GM18870 (cell line): ENCODE results near the gene CHAMP1.
A peak's percentile ranks its signal among the peaks of the same experiment; 100 is the strongest.

Experiments
- ATAC-seq: cut with Tn5 transposase; IDR thresholded peaks from one replicate; pipeline ENCODE4 v1.9.1; 2021; ENCODE audit warnings: moderate library complexity; ENCODE audit not compliant: unreplicated experiment

Gene CHAMP1

GRCh38 chr13:114296902-114297301 is 17.4 kb upstream of the CHAMP1 start:
- no peak for ATAC-seq

GRCh38 chr13:114298866-114299265 is 15.4 kb upstream of the CHAMP1 start:
- ATAC-seq: no peak

- no peak for ATAC-seq
Observed at GRCh38 chr13:114299604-114300305, 14.5 kb upstream of the CHAMP1 start.

GRCh38 chr13:114303700-114304327 is 10.5 kb upstream of the CHAMP1 start:
- no peak for ATAC-seq

- ATAC-seq: no peak
Observed at GRCh38 chr13:114304346-114305034, 9.8 kb upstream of the CHAMP1 start.

- ATAC-seq: no peak
Observed at GRCh38 chr13:114309086-114309485, 5.2 kb upstream of the CHAMP1 start.

GRCh38 chr13:114309806-114310410 is 4.4 kb upstream of the CHAMP1 start:
- no peak for ATAC-seq

GRCh38 chr13:114310956-114311355 is 3.3 kb upstream of the CHAMP1 start:
- ATAC-seq: no peak

GRCh38 chr13:114311387-114311786 is 2.9 kb upstream of the CHAMP1 start:
- ATAC-seq: no peak

GRCh38 chr13:114311908-114312307 is 2.4 kb upstream of the CHAMP1 start:
- ATAC-seq: no peak

- ATAC-seq: peak; percentile 30
Observed at GRCh38 chr13:114313061-114313860, 1.0 kb upstream of the CHAMP1 start.

GRCh38 chr13:114315074-114315785 is 927 bp downstream of the CHAMP1 start:
- peak; percentile 18 for ATAC-seq

GRCh38 chr13:114318624-114319023 is 4.3 kb downstream of the CHAMP1 start:
- no peak for ATAC-seq

- no peak for ATAC-seq
Observed at GRCh38 chr13:114319441-114319913, 5.2 kb downstream of the CHAMP1 start.

- no peak for ATAC-seq
Observed at GRCh38 chr13:114320065-114320464, 5.8 kb downstream of the CHAMP1 start.

- ATAC-seq: no peak
Observed at GRCh38 chr13:114321256-114321655, 7.0 kb downstream of the CHAMP1 start.

GRCh38 chr13:114323349-114323748 is 9.0 kb downstream of the CHAMP1 start:
- ATAC-seq: no peak

- ATAC-seq: no peak
Observed at GRCh38 chr13:114324334-114324733, 10.0 kb downstream of the CHAMP1 start.

- ATAC-seq: no peak
Observed at GRCh38 chr13:114325729-114326128, 11.4 kb downstream of the CHAMP1 start.

- ATAC-seq: no peak
Observed at GRCh38 chr13:114328034-114328433, 13.7 kb downstream of the CHAMP1 start.
